ENCODE measurements around the gene ZC3H4.

DNA sequence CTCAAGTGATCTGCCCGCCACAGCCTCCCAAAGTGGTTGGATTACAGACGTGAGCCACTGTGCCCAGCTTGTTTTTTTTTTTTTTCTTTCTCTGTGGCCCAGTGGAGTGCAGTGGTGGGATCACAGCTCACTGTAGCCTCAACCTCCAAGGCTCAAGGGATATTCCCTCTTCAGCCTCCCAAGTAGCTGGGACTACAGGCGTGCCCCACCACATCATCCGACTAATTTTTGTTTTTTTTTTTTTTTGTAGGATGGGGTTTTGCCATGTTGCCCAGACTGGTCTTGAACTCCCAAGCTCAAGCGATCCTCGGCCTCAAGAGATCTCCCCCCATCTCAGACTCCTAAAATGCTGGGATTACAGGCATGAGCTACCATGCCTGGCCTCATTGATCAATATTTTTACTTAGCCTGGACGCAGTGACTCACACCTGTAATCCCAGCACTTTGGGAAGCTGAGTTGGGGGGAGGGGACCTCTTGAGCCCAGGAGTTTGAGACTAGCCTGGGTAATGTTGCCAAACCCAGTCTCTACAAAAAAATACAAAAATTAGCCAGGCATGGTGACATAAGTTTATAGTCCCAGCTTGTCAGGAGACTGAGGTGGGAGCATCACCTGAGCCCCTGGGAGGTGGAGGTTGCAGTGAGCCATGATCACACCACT lies 18.7 kb upstream of the ZC3H4 start:
- TF ChIP-seq CTCF (conservative IDR thresholded peaks at IDR 0.05 in 1 of 2, IDR thresholded peaks at IDR 0.05 in 1 of 2; ENCODE audit: low read depth in 1 of 2, low read length in 2 of 2) (no peak), EZH2 (IDR thresholded peaks at IDR 0.05; ENCODE audit: low read length, missing control alignments) (no peak)

All from fibroblast of lung (primary cell).